Measurements from ENCODE around the gene ZIC4.

DNA sequence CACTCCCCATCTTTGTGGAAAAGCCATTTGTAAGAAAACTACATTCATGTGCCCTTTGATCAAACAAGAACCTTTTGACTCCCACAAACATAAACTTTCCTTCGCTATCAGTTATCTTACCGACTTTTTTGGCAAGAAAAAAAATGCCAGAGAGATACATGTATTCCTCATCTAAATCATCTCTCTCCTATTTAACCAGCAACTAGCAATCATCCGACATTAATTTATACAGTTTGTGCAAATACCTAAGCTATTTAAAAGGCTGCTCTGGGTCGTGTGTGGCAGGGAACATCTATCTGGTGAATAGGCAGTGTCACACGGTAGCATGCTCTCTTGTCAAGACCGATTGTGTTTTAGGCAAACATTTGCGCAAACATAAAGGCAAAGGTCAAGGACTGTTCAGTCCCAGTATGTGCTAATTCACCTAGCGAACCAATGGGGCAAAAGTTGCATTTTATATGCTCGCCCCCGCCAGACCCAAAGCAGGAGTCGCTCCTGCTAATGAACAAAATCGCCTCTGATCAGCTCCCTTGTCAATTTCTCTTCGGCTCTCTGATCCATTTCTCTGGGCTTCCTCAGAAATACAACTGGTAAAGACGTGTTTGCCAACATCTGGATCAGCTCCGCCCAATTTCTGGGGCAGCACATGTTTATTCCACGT is 37.7 kb downstream of the ZIC4 start:
- TF ChIP-seq, protein P1, sequence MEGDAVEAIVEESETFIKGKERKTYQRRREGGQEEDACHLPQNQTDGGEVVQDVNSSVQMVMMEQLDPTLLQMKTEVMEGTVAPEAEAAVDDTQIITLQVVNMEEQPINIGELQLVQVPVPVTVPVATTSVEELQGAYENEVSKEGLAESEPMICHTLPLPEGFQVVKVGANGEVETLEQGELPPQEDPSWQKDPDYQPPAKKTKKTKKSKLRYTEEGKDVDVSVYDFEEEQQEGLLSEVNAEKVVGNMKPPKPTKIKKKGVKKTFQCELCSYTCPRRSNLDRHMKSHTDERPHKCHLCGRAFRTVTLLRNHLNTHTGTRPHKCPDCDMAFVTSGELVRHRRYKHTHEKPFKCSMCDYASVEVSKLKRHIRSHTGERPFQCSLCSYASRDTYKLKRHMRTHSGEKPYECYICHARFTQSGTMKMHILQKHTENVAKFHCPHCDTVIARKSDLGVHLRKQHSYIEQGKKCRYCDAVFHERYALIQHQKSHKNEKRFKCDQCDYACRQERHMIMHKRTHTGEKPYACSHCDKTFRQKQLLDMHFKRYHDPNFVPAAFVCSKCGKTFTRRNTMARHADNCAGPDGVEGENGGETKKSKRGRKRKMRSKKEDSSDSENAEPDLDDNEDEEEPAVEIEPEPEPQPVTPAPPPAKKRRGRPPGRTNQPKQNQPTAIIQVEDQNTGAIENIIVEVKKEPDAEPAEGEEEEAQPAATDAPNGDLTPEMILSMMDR (IDR thresholded peaks at IDR 0.05) = no peak
- TF ChIP-seq EP300 (IDR thresholded peaks at IDR 0.05) = no peak
- no peak for TF ChIP-seq POLR2A (IDR thresholded peaks at IDR 0.05)

Data from tibial nerve (tissue), 4 donors.